HG03520 (cell line): ENCODE measurements around the gene IRAK2.
A peak's percentile ranks its signal among the peaks of the same experiment; 100 is the strongest.

ENCODE experiments used
- ATAC-seq: cut with Tn5 transposase; IDR thresholded peaks from one replicate; pipeline ENCODE4 v1.9.1; 2021; ENCODE audit warnings: mild to moderate bottlenecking, moderate library complexity; ENCODE audit not compliant: unreplicated experiment

The IRAK2 gene

GRCh38 chr3:10223676-10224639, 59.2 kb downstream of the IRAK2 start:
- ATAC-seq, result peak; percentile 56

- ATAC-seq, result no peak
Observed at GRCh38 chr3:10224794-10225665, 60.3 kb downstream of the IRAK2 start.

- ATAC-seq, result no peak
Observed at GRCh38 chr3:10226293-10226692, 61.6 kb downstream of the IRAK2 start.

- no peak for ATAC-seq
Observed at GRCh38 chr3:10228248-10228950, 63.7 kb downstream of the IRAK2 start.

GRCh38 chr3:10229576-10229975, 64.9 kb downstream of the IRAK2 start:
- ATAC-seq, result no peak

GRCh38 chr3:10232137-10232536, 67.4 kb downstream of the IRAK2 start:
- ATAC-seq, result no peak

- ATAC-seq, result no peak
Observed at GRCh38 chr3:10233988-10234387, 69.3 kb downstream of the IRAK2 start.

GRCh38 chr3:10234526-10235230, 70.0 kb downstream of the IRAK2 start:
- ATAC-seq, result no peak

- ATAC-seq, result no peak
Observed at GRCh38 chr3:10235551-10235950, 70.8 kb downstream of the IRAK2 start.

- ATAC-seq, result no peak
Observed at GRCh38 chr3:10238345-10239183, 73.8 kb downstream of the IRAK2 start.

- ATAC-seq, result no peak
Observed at GRCh38 chr3:10240799-10241198, 76.1 kb downstream of the IRAK2 start.

GRCh38 chr3:10242182-10243065, 77.7 kb downstream of the IRAK2 start:
- no peak for ATAC-seq

- no peak for ATAC-seq
Observed at GRCh38 chr3:10244009-10244408, 79.3 kb downstream of the IRAK2 start.

- no peak for ATAC-seq
Observed at GRCh38 chr3:10245081-10245712, 80.5 kb downstream of the IRAK2 start.

GRCh38 chr3:10247679-10248183, 83.0 kb downstream of the IRAK2 start:
- ATAC-seq, result no peak

GRCh38 chr3:10248184-10248983, 83.7 kb downstream of the IRAK2 start, which contains the start of gene TATDN2:
Gene TATDN2 (plus strand): TSS chr3:10248459. CDS start chr3:10249201, 742 bp downstream.
- peak; percentile 96 for ATAC-seq
